ENCODE results near the gene VPS13A.

The VPS13A gene

GRCh38 chr9:77456829-77457437 is 279.6 kb downstream of the VPS13A start:
- TF ChIP-seq POLR2A (IDR thresholded peaks at IDR 0.05; ENCODE audit: low read length) (no peak), GATA1 (IDR thresholded peaks at IDR 0.05; ENCODE audit: low read depth, low read length) (no peak)
- DNase-seq = peak; percentile 80 to 89

- DNase-seq = peak; percentile 62 to 75
- TF ChIP-seq POLR2A (IDR thresholded peaks at IDR 0.05; ENCODE audit: low read length) = no peak
- no peak for TF ChIP-seq GATA1 (IDR thresholded peaks at IDR 0.05; ENCODE audit: low read depth, low read length)
Measured at GRCh38 chr9:77457916-77458592, 280.7 kb downstream of the VPS13A start.

- DNase-seq = no peak
- TF ChIP-seq POLR2A (IDR thresholded peaks at IDR 0.05; ENCODE audit: low read length) (no peak), GATA1 (IDR thresholded peaks at IDR 0.05; ENCODE audit: low read depth, low read length) (no peak)
Measured at GRCh38 chr9:77460938-77461337, 283.6 kb downstream of the VPS13A start.

- TF ChIP-seq GATA1 (IDR thresholded peaks at IDR 0.05; ENCODE audit: low read depth, low read length) = no peak
- no peak for TF ChIP-seq POLR2A (IDR thresholded peaks at IDR 0.05; ENCODE audit: low read length)
- no peak for DNase-seq
Measured at GRCh38 chr9:77462066-77462465, 284.7 kb downstream of the VPS13A start.

GRCh38 chr9:77463151-77463550 is 285.8 kb downstream of the VPS13A start:
- TF ChIP-seq POLR2A (IDR thresholded peaks at IDR 0.05; ENCODE audit: low read length) (no peak), GATA1 (IDR thresholded peaks at IDR 0.05; ENCODE audit: low read depth, low read length) (no peak)
- no peak for DNase-seq

- DNase-seq = no peak
- TF ChIP-seq GATA1 (IDR thresholded peaks at IDR 0.05; ENCODE audit: low read depth, low read length) (no peak), POLR2A (IDR thresholded peaks at IDR 0.05; ENCODE audit: low read length) (no peak)
Measured at GRCh38 chr9:77464661-77465060, 287.3 kb downstream of the VPS13A start.

GRCh38 chr9:77469515-77470231 is 292.3 kb downstream of the VPS13A start:
- DNase-seq = no peak
- TF ChIP-seq POLR2A (IDR thresholded peaks at IDR 0.05; ENCODE audit: low read length) (no peak), GATA1 (IDR thresholded peaks at IDR 0.05; ENCODE audit: low read depth, low read length) (no peak)
